Spleen (tissue), 11 donors: ENCODE data around the gene ACO2. TPM values are rescaled to one million over a fixed set of nuclear protein-coding genes. Genes with fewer than 3 reads are reported as not detected.
A peak's percentile ranks its signal among the peaks of the same experiment; 100 is the strongest.
"Not testable (repeated sequence)": the region's sequence is repeated elsewhere in the genome, so short reads cannot be mapped to it uniquely, and the experiment has no call there.

Source experiments
- DNase-seq: peaks from one replicate; pipeline ENCODE4 v3.0.0-alpha.2; 2020
- H3K27ac ChIP-seq, 8 donors: fragments of 200-600 bp; sonication (generic) in 7 of 8; 1 replicate in 4 of 8; 2 replicates in 4 of 8; pipeline versions ENCODE4 v1.5.0 to v1.8.0; 2016 to 2021; ENCODE audit warnings: inconsistent platforms in 4 of 8, mild to moderate bottlenecking in 4 of 8, moderate library complexity in 1 of 8
- H3K27me3 ChIP-seq, 7 donors: fragments of 200-600 bp; sonication (generic) in 6 of 7; replicated peaks in 1 of 7; 1 replicate in 4 of 7; 2 replicates in 3 of 7; pipeline versions ENCODE4 v1.5.0 to v1.8.0; 2016 to 2021; ENCODE audit warnings: inconsistent platforms in 3 of 7, mild to moderate bottlenecking in 1 of 7
- H3K36me3 ChIP-seq, 6 donors: fragments of 200-600 bp; sonication (generic) in 5 of 6; 1 replicate in 4 of 6; 2 replicates in 2 of 6; pipeline versions ENCODE4 v1.5.0 to v1.8.0; 2016 to 2021; ENCODE audit warnings: inconsistent platforms in 2 of 6
- H3K4me1 ChIP-seq, 6 donors: fragments of 200-600 bp; sonication (generic) in 5 of 6; 1 replicate in 3 of 6; 2 replicates in 3 of 6; pipeline versions ENCODE4 v1.5.0 to v1.8.0; 2016 to 2021; ENCODE audit warnings: inconsistent platforms in 3 of 6
- H3K4me3 ChIP-seq, 8 donors: fragments of 200-600 bp; sonication (generic) in 7 of 8; 1 replicate in 4 of 8; 2 replicates in 4 of 8; pipeline versions ENCODE4 v1.5.0 to v1.8.0; 2016 to 2021; ENCODE audit warnings: inconsistent platforms in 4 of 8, mild to moderate bottlenecking in 4 of 8, moderate library complexity in 2 of 8
- H3K9me3 ChIP-seq, 8 donors: fragments of 200-600 bp; sonication (generic) in 7 of 8; 1 replicate in 4 of 8; 2 replicates in 4 of 8; pipeline versions ENCODE4 v1.5.0 to v1.8.0; 2016 to 2021; ENCODE audit warnings: inconsistent platforms in 4 of 8
- CTCF ChIP-seq, 11 experiments: fragments of 200-600 bp in 7 of 11; fragments of 450-650 bp in 4 of 11; sonication (generic) in 4 of 11; IDR thresholded peaks in 8 of 11; conservative IDR thresholded peaks in 3 of 11; 1 replicate in 7 of 11; 2 replicates in 4 of 11; pipeline versions ENCODE4 v1.4.0 to v1.8.0; 2016 to 2021; ENCODE audit warnings: antibody characterized with exemption in 11 of 11, inconsistent platforms in 4 of 11, mild to moderate bottlenecking in 1 of 11
- POLR2A ChIP-seq, 3 donors: fragments of 450-650 bp; IDR thresholded peaks; one replicate each; pipeline ENCODE4 v1.5.1; 2017; ENCODE audit warnings: antibody characterized with exemption in 3 of 3, mild to moderate bottlenecking in 1 of 3
- POLR2AphosphoS5 ChIP-seq, 3 donors: sonication (generic); formaldehyde crosslinking; IDR thresholded peaks; one replicate each; pipeline ENCODE4 v1.5.1; 2017; ENCODE audit warnings: antibody characterized with exemption in 3 of 3
- WGBS, 5 donors: extraction: QIAGEN DNeasy Blood & Tissue Kit in 3 of 5; methylation state at CpG; one replicate each; pipeline versions ENCODE4 v1.1.5 to v1.1.7; 2013 to 2018; 5-methylcytosine and 5-hydroxymethylcytosine counted together
- intact Hi-C: fragments of 100-400 bp; cut with DNase I; formaldehyde crosslinking; loops from one replicate; pipeline ENCODE4 v1.15.0; 2023; ENCODE audit warnings: low total_unique reads
- polyA plus RNA-seq, 3 donors: library from polyadenylated mRNA; stranded (reverse); fragments of 200-250 nt; gene quantifications; one replicate each; pipeline ENCODE4 v1.2.1, GENCODE V29; 2013
- total RNA-seq, 7 donors: library from RNA; depleted of rRNA in 3 of 7; stranded (reverse); fragments of >200 nt in 3 of 7; fragmentation: NEBNext Ultra II Directional in 4 of 7; extraction: Animal tissue kit (Norgen Biotek cat#: 25700) in 4 of 7; gene quantifications; one replicate each; pipeline versions ENCODE4 v1.1.0 to v1.2.1, GENCODE V29; 2016 to 2021
- donor health status: healthy with polysubstance abuse.
- donor health status: DM: no; HTN: no; CAD: no; lungs with moderate emphysema.
- donor health status: DM: no; HTN: no; CAD: no.
- donor health status: Bipolar disorder and iron deficiency.
- donor health status: healthy.
- donor health status: DM: no; HTN: no; CAD: no.
- donor health status: DM: yes; HTN: yes; CAD: no.

The ACO2 gene
- total and polyA plus RNA-seq, 10 donors: 21.4 to 82.0 (median 67.2) TPM

- Histone ChIP-seq H3K36me3 (peaks cover 3 to 93% (median 46%) of the 10 kb centered on the region in 6 donors), H3K4me1 (peaks cover 3 to 83% (median 30%) of the 10 kb centered on the region in 6 donors), H3K9me3 (no peaks in the 10 kb centered on the region), H3K27ac (peak overlapping the region in 4 of 8 donors; percentile 33 to 49 (median 41)), H3K27me3 (no peaks in the 10 kb centered on the region), H3K4me3 (no peak overlapping the region)
- 87 to 90% (median 88%) methylated on average over 23 of the region's 23 CpGs for WGBS, 5 donors
- no peak for TF ChIP-seq POLR2A (IDR thresholded peaks at IDR 0.05)
- TF ChIP-seq POLR2AphosphoS5 (IDR thresholded peaks at IDR 0.05): peak in 2 of 3 donors; percentile 44 to 64
- intact Hi-C loops: no loop called here
- DNase-seq: no peak
Observed at GRCh38 chr22:41436322-41437113, 32.4 kb upstream of the ACO2 start.

GRCh38 chr22:41437198-41437597 lies 31.7 kb upstream of the ACO2 start:
- Histone ChIP-seq H3K27ac (no peak overlapping the region), H3K27me3 (no peaks in the 10 kb centered on the region), H3K36me3 (peaks cover 3 to 93% (median 40%) of the 10 kb centered on the region in 6 donors), H3K4me3 (no peak overlapping the region), H3K9me3 (no peaks in the 10 kb centered on the region), H3K4me1 (peaks cover 6 to 90% (median 37%) of the 10 kb centered on the region in 6 donors)
- intact Hi-C loops: no loop called here
- TF ChIP-seq CTCF (IDR thresholded peaks at IDR 0.05 in 8 of 11, conservative IDR thresholded peaks at IDR 0.05 in 3 of 11) (no peak), POLR2A (IDR thresholded peaks at IDR 0.05) (no peak), POLR2AphosphoS5 (IDR thresholded peaks at IDR 0.05) (no peak)
- DNase-seq: no peak
- WGBS, 5 donors: 89 to 98% (median 91%) methylated on average over 7 of the region's 7 CpGs

- peaks cover 5 to 92% (median 49%) of the 10 kb centered on the region in 6 donors for H3K4me1 ChIP-seq
- H3K27me3 ChIP-seq, H3K9me3 ChIP-seq, DNase-seq, intact Hi-C loops, H3K27ac ChIP-seq, H3K4me3 ChIP-seq: not testable (repeated sequence)
- peaks cover 0 to 74% (median 21%) of the 10 kb centered on the region in 6 donors for H3K36me3 ChIP-seq
- WGBS, 5 donors: 75 to 90% (median 84%) methylated on average over 5 of the region's 5 CpGs
Observed at GRCh38 chr22:41440511-41440910, 28.4 kb upstream of the ACO2 start.

GRCh38 chr22:41442240-41442792 lies 26.6 kb upstream of the ACO2 start:
- intact Hi-C loops: no loop called here
- peak overlapping the region in 3 of 8 donors; percentile 2 to 33 (median 9) for H3K27ac ChIP-seq

More at GRCh38 chr22:41442240-41442792, 26.6 kb upstream of the ACO2 start:
- no peak overlapping the region for H3K4me3 ChIP-seq
- H3K27me3 ChIP-seq: peaks cover 0 to 3% (median 0%) of the 10 kb centered on the region in 7 donors
- WGBS, 5 donors: 79 to 92% (median 82%) methylated on average over 2 of the region's 2 CpGs
- H3K9me3 ChIP-seq: no peaks in the 10 kb centered on the region
- no peak for DNase-seq
- TF ChIP-seq CTCF (IDR thresholded peaks at IDR 0.05 in 8 of 11, conservative IDR thresholded peaks at IDR 0.05 in 3 of 11) (no peak), POLR2AphosphoS5 (IDR thresholded peaks at IDR 0.05) (no peak), POLR2A (IDR thresholded peaks at IDR 0.05) (no peak)
- H3K4me1 ChIP-seq: peaks cover 3 to 80% (median 45%) of the 10 kb centered on the region in 6 donors
- H3K36me3 ChIP-seq: peaks cover 0 to 56% (median 3%) of the 10 kb centered on the region in 6 donors
